ENCODE results near the gene LAMA1. TPM values are rescaled to one million over a fixed set of nuclear protein-coding genes. Genes with fewer than 3 reads are reported as not detected.

Gene LAMA1
- total RNA-seq, 4 donors from 2014 or later = 2.2 to 11.3 (median 5.5) TPM

DNA sequence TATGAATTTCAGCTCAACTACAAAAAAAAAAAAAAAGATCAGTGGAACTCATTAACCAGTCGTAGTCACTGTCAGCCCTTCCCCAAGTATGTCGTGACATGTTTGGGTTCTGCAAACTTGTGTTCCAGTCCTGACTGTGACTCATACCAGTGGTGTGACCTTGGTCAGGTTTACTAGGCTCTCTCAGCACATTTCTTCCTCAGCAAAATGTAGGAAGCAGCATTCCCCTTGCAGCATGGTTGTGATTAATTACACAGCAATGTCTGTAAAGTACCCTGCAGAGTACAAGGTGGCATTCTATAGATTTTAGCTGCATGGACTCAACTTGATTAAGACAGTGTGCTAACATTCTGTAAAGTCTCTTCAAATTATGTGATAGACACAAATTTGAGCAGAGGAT, 156.9 kb downstream of the LAMA1 start:
- DNase-seq (ENCODE audit: low spot score) (no peak), ATAC-seq (ENCODE audit: low FRiP score) (no peak)
- TF ChIP-seq, protein P1, sequence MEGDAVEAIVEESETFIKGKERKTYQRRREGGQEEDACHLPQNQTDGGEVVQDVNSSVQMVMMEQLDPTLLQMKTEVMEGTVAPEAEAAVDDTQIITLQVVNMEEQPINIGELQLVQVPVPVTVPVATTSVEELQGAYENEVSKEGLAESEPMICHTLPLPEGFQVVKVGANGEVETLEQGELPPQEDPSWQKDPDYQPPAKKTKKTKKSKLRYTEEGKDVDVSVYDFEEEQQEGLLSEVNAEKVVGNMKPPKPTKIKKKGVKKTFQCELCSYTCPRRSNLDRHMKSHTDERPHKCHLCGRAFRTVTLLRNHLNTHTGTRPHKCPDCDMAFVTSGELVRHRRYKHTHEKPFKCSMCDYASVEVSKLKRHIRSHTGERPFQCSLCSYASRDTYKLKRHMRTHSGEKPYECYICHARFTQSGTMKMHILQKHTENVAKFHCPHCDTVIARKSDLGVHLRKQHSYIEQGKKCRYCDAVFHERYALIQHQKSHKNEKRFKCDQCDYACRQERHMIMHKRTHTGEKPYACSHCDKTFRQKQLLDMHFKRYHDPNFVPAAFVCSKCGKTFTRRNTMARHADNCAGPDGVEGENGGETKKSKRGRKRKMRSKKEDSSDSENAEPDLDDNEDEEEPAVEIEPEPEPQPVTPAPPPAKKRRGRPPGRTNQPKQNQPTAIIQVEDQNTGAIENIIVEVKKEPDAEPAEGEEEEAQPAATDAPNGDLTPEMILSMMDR (IDR thresholded peaks at IDR 0.05) = no peak

DNA sequence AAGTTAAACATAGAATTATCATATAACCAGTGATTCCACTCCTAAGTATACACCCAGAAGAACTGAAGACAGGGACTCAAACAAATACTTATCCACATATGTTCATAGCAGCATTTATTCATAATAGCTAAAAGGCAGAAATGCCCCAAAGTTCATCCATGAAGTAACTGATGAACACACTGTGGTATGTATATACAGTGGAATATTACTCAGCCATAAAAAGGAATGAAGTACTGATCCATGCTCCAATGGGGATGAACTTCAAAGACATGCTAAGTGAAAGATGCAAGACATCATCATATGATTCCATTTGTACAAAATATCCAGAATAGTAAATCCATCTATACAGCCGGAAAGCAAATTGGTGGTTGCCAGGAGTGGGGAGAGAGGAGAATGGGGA, 157.5 kb downstream of the LAMA1 start:
- ATAC-seq (ENCODE audit: low FRiP score) (no peak), DNase-seq (ENCODE audit: low spot score) (no peak)
- TF ChIP-seq, protein P1 (IDR thresholded peaks at IDR 0.05) = no peak

DNA sequence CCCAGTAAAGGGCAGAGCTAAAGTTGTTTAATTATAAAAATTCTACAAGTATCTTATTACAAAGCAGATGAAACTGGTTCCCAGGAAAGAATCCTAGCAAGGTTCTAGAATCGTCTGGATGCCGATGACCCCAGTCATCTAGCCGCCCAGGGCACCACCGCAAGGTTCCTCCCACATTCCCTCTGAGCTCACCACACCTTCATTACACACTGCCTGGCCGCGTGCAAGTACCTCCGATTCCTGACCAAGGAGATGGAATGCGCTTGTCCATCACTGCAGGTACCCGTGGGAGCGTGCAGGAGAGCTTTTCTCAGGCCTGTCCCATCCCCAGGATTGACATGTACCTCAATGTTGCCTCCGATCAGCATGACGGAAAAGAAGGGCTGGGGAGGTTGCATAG, 158.5 kb downstream of the LAMA1 start:
- TF ChIP-seq, protein P1 (IDR thresholded peaks at IDR 0.05) = no peak
- no peak for ATAC-seq (ENCODE audit: low FRiP score)
- DNase-seq (ENCODE audit: low spot score) = no peak

DNA sequence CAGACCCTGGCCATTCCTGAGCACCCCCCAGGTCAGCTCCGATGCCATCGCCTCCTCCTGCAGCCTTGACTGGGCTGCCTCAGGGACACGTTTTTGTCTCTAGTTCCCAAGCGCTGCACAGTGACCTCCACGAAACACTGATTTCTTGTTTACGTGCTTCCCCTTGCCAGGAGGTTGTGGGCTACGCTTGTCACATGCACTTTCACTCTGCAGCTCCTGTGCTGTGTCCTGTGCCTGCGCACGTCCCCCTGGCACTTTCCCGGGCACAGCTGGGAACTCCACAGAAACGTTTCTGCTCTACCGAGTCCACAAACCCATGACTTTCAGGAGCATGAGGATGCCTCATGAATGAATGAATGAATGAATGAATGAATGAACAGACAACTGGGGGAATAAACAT, 160.6 kb downstream of the LAMA1 start:
- TF ChIP-seq, protein P1 (IDR thresholded peaks at IDR 0.05) = no peak
- no peak for ATAC-seq (ENCODE audit: low FRiP score)
- DNase-seq (ENCODE audit: low spot score) = no peak

DNA sequence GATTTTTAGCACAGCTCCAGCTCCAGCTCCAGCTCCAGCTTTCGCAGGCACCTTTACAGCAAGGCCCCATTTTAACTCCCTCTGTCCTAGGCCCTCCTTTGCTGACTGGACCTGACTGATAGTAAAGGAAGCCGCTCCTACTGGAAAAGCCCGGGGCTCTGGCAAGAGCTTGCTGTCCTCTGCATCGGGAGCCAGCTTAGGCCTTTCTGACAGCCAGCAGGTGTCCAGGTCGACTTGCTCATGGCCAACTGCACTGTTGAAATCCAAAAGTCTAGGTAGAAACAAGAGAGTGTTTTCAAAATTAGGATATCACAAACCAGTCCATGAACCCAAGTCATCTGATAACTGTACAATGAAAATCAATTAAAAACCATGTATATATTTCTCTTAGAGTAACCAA, 161.1 kb downstream of the LAMA1 start:
- DNase-seq (ENCODE audit: low spot score) = no peak
- ATAC-seq (ENCODE audit: low FRiP score) = no peak
- TF ChIP-seq, protein P1 (IDR thresholded peaks at IDR 0.05) = no peak

DNA sequence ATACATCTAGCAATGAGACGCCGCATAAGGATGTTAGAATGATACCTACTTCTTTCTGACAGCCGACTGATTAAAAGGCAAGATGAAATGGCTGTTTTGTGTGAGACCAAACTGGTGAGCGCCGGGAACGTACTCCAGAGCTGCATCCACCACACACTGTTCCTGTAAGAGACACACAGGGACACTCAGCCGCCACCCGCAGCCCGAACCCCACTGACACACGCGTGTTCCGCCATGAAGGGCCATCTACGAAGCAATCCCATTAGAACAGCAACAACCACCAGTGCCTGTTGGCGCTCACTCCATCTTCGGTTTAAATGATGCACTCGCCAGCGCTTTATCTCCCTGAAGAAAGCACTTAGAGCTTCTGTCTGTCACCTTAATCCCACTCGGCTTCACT, 162.3 kb downstream of the LAMA1 start:
- DNase-seq (ENCODE audit: low spot score) = no peak
- no peak for ATAC-seq (ENCODE audit: low FRiP score)

DNA sequence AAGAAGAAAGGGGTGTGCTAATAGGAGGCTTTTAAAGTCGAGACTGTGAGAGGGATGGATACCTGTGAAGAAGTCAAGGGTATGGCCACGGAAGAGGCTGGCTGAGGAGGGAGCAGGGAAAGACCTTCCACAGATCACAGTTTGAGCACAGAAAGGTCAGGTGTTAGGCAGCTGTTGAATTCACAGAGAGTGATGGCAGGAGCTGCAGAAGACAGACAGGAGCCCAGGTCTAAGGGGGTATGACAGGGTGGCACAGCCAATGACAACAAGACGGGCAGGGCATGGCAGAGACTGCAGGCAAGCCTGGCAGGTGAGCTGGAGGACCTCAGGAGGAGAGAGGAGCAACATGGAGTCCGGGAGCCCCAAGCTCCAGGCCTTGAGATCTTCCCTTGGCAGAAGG, 163.1 kb downstream of the LAMA1 start:
- TF ChIP-seq, protein P1 (IDR thresholded peaks at IDR 0.05) = no peak
- no peak for ATAC-seq (ENCODE audit: low FRiP score)
- no peak for DNase-seq (ENCODE audit: low spot score)

More for the DNA sequence above, 162.3 kb downstream of the LAMA1 start:
- TF ChIP-seq, protein P1 (IDR thresholded peaks at IDR 0.05) = no peak

All from omental fat pad (tissue), 4 donors.